ENCODE data around the gene PTPRR.

- TF ChIP-seq EZH2 (IDR thresholded peaks at IDR 0.05; ENCODE audit: low read length, missing control alignments), result no peak
- TF ChIP-seq CTCF (conservative IDR thresholded peaks at IDR 0.05 in 1 of 2, IDR thresholded peaks at IDR 0.05 in 1 of 2; ENCODE audit: low read depth in 1 of 2, low read length in 2 of 2), result no peak
These were observed 313.4 kb downstream of the PTPRR start for GRCh38 chr12:70607107-70607506.

Data from fibroblast of lung (primary cell).